ENCODE data around the gene FUOM. TPM values are rescaled to one million over a fixed set of nuclear protein-coding genes. Genes with fewer than 3 reads are reported as not detected.

The FUOM gene
- total and polyA plus RNA-seq, 10 of the 15 experiments (the other 5 are each of a cell fraction or from before 2014, with no cell fraction given), result 1.8 to 41.7 (median 25.6) TPM

DNA sequence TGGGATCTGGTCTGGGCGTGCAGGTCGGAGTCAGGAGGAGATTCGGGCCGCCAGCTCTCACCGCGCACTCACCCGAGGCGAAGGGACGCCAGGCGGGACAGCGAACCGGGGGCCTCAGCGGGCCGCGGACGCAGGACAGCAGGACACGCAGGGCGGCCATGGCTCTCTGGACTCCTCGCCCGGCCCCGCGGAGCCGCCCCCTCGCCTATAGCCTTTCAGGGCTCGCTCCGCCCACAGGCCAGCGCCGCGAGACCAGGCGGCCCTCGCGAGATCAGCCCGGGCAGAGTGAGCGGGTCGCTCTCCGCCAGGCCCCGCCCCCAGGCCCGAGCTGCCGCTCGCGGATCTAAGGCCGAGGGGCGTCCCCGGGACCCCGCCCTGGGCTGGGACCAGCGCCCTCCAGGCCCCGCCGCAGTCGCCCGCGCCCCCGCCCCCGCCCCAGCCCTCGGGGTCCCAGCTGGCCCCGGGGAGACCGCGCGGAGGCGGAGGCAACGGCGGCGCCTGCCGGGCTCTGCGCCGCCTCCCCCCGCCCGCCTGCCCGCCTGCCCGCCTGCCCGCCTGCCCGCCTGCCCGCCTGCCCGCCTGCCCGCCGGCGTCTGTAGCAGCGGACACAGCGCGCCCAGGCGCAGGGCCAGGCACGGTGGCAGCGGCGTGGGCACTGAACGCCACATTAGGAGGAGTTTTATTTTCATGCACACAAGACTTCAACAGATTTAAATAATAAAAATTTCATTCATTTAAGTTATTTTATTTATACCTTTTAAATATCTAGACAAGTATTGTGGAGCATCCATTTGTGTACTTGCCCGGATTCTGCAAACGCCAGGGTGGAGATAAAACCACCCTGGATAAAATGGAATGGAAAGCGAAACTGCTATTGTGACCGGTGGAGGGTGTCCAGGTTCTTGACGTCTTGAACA, 15.6 kb upstream of the FUOM start, which contains the start of gene ECHS1 (continued):
- TF ChIP-seq, protein P1, sequence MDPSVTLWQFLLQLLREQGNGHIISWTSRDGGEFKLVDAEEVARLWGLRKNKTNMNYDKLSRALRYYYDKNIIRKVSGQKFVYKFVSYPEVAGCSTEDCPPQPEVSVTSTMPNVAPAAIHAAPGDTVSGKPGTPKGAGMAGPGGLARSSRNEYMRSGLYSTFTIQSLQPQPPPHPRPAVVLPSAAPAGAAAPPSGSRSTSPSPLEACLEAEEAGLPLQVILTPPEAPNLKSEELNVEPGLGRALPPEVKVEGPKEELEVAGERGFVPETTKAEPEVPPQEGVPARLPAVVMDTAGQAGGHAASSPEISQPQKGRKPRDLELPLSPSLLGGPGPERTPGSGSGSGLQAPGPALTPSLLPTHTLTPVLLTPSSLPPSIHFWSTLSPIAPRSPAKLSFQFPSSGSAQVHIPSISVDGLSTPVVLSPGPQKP (IDR thresholded peaks at IDR 0.05; ENCODE audit: low read depth, low read length), result no peak
- TF ChIP-seq, protein P2, sequence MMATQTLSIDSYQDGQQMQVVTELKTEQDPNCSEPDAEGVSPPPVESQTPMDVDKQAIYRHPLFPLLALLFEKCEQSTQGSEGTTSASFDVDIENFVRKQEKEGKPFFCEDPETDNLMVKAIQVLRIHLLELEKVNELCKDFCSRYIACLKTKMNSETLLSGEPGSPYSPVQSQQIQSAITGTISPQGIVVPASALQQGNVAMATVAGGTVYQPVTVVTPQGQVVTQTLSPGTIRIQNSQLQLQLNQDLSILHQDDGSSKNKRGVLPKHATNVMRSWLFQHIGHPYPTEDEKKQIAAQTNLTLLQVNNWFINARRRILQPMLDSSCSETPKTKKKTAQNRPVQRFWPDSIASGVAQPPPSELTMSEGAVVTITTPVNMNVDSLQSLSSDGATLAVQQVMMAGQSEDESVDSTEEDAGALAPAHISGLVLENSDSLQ (IDR thresholded peaks at IDR 0.05), result peak; percentile 35; the same call in 1 of the 2 replicates
- TF ChIP-seq, protein P3, sequence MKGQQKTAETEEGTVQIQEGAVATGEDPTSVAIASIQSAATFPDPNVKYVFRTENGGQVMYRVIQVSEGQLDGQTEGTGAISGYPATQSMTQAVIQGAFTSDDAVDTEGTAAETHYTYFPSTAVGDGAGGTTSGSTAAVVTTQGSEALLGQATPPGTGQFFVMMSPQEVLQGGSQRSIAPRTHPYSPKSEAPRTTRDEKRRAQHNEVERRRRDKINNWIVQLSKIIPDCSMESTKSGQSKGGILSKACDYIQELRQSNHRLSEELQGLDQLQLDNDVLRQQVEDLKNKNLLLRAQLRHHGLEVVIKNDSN (IDR thresholded peaks at IDR 0.05; ENCODE audit: borderline replicate concordance, extremely low read length, insufficient read depth, low read depth, low read length), result no peak
- TF ChIP-seq HDGF (IDR thresholded peaks at IDR 0.05) (no peak), RAD21 (IDR thresholded peaks at IDR 0.05; ENCODE audit: insufficient read depth, low read depth, low read length) (no peak), CHD4 (IDR thresholded peaks at IDR 0.05) (no peak), ETV6 (conservative IDR thresholded peaks at IDR 0.05 in 1 of 2, IDR thresholded peaks at IDR 0.05 in 1 of 2; ENCODE audit: borderline replicate concordance in 1 of 2, low read depth in 1 of 2) (no peak), IKZF1 (conservative IDR thresholded peaks at IDR 0.05) (0 out of 2 replicates have a peak, but pooled peaks have one; percentile 40), RB1 (IDR thresholded peaks at IDR 0.05; ENCODE audit: borderline replicate concordance) (no peak; the same call in 1 of the 2 replicates), MTA3 (IDR thresholded peaks at IDR 0.05; ENCODE audit: borderline replicate concordance, low read length) (no peak), SRF (IDR thresholded peaks at IDR 0.05; ENCODE audit: low read depth in 2 of 2, low read length in 2 of 2) (peak in 1 of 2 experiments; percentile 39; a peak in 2 of 4 replicates), FOXM1 (IDR thresholded peaks at IDR 0.05; ENCODE audit: low read depth, low read length) (no peak)
- TF ChIP-seq, protein P4, sequence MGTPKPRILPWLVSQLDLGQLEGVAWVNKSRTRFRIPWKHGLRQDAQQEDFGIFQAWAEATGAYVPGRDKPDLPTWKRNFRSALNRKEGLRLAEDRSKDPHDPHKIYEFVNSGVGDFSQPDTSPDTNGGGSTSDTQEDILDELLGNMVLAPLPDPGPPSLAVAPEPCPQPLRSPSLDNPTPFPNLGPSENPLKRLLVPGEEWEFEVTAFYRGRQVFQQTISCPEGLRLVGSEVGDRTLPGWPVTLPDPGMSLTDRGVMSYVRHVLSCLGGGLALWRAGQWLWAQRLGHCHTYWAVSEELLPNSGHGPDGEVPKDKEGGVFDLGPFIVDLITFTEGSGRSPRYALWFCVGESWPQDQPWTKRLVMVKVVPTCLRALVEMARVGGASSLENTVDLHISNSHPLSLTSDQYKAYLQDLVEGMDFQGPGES (IDR thresholded peaks at IDR 0.05), result no peak
- TF ChIP-seq, protein P5, sequence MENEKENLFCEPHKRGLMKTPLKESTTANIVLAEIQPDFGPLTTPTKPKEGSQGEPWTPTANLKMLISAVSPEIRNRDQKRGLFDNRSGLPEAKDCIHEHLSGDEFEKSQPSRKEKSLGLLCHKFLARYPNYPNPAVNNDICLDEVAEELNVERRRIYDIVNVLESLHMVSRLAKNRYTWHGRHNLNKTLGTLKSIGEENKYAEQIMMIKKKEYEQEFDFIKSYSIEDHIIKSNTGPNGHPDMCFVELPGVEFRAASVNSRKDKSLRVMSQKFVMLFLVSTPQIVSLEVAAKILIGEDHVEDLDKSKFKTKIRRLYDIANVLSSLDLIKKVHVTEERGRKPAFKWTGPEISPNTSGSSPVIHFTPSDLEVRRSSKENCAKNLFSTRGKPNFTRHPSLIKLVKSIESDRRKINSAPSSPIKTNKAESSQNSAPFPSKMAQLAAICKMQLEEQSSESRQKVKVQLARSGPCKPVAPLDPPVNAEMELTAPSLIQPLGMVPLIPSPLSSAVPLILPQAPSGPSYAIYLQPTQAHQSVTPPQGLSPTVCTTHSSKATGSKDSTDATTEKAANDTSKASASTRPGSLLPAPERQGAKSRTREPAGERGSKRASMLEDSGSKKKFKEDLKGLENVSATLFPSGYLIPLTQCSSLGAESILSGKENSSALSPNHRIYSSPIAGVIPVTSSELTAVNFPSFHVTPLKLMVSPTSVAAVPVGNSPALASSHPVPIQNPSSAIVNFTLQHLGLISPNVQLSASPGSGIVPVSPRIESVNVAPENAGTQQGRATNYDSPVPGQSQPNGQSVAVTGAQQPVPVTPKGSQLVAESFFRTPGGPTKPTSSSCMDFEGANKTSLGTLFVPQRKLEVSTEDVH (IDR thresholded peaks at IDR 0.05; ENCODE audit: low read depth, partially characterized antibody), result no peak
- TF ChIP-seq, protein P6, sequence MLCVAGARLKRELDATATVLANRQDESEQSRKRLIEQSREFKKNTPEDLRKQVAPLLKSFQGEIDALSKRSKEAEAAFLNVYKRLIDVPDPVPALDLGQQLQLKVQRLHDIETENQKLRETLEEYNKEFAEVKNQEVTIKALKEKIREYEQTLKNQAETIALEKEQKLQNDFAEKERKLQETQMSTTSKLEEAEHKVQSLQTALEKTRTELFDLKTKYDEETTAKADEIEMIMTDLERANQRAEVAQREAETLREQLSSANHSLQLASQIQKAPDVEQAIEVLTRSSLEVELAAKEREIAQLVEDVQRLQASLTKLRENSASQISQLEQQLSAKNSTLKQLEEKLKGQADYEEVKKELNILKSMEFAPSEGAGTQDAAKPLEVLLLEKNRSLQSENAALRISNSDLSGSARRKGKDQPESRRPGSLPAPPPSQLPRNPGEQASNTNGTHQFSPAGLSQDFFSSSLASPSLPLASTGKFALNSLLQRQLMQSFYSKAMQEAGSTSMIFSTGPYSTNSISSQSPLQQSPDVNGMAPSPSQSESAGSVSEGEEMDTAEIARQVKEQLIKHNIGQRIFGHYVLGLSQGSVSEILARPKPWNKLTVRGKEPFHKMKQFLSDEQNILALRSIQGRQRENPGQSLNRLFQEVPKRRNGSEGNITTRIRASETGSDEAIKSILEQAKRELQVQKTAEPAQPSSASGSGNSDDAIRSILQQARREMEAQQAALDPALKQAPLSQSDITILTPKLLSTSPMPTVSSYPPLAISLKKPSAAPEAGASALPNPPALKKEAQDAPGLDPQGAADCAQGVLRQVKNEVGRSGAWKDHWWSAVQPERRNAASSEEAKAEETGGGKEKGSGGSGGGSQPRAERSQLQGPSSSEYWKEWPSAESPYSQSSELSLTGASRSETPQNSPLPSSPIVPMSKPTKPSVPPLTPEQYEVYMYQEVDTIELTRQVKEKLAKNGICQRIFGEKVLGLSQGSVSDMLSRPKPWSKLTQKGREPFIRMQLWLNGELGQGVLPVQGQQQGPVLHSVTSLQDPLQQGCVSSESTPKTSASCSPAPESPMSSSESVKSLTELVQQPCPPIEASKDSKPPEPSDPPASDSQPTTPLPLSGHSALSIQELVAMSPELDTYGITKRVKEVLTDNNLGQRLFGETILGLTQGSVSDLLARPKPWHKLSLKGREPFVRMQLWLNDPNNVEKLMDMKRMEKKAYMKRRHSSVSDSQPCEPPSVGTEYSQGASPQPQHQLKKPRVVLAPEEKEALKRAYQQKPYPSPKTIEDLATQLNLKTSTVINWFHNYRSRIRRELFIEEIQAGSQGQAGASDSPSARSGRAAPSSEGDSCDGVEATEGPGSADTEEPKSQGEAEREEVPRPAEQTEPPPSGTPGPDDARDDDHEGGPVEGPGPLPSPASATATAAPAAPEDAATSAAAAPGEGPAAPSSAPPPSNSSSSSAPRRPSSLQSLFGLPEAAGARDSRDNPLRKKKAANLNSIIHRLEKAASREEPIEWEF (IDR thresholded peaks at IDR 0.05; ENCODE audit: insufficient replicate concordance, low read depth, low read length), result no peak
